ENCODE data around the gene CACNB4. TPM values are rescaled to one million over a fixed set of nuclear protein-coding genes. Genes with fewer than 3 reads are reported as not detected.

Gene CACNB4
- total RNA-seq: 0.93 and 2.0 TPM in 2 replicates

DNA sequence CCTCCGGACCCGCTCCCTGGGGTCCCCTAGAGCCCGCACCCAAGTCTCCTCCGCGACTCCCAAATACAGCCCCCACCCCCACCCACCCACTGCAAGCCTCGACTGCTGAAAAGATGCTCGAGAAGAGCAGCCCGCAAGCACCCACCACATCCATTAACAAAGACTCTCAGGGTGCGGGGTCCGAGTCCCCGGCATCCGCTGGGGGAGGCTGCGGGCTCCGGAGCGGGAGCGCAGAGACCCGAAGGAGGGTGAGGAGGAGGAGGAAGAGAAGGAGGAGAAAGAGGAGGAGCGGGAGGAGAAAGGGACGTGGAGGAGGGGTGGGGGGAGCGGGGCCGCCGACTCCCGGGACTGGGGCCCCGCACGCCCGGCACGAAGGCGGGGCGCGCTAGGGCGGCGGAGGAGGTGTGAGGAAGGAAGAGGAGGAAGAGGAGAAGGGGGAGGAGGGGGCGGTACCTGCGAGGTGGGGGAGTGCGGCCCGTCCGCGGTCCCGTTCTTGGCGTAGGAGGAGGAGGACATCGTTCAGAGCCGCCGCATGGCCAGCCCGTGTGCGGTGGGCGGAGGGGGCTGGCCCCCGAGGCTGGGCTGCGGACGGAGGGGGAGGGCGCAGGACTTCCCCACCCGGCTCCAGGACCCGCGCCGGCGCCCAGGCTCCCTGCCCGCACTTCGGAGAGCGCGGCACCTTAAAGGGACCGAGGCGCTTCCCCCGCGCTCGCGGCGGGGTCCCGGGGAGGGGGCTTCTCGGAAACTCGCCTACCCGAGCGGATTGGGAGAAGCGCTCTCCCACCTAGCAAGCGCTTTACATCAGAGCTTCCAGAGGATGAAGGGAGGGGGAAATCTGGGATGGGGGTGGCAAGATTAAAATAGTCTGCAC lies at the start of gene CACNB4:
Gene CACNB4, minus strand, starts transcription at position 549 of the 871 bp plus-strand sequence.

DNA sequence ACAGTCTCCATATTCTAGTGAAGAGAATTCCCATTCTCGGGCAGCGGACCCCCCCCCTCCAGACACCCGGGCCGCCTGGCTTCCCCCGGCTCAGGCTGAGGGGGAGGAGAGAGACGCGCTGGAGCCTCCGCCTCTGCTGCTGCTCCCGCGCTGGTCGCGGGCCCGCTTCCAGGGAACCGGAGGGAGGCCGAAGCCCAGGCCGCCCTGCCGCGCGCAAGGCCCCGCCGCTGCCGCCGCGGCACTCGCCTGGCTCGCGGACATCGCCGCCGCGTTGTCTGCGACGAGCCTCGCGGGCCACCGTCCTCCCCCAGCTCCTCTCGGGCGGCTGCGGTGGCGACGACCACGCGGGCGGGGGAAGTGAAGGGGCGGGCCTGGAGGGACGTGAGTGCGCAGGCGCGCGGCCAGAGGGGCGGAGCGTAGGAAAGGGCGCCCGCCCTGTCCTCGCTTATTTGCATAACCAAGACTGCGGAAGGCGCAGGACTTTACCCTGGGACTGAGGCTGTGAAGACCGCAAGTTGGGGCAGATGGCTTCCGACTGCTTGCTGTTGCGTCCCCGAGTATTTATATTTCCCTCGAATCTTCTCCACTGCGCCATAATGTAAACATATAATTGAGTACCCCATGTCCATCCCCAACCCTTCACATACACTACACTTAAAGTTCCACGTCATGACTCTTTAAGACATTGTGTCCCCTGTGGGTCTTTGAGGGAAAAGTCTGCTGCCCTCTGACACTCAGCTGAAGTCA lies 270.5 kb downstream of the CACNB4 start, which contains the start of gene ARL5A:
Gene ARL5A, minus strand, starts transcription at position 279 of the 747 bp plus-strand sequence. Its CDS starts 245 bp downstream, at position 34.

Other genes starting within 250 kb of the CACNB4 start
- gene STAM2, start 76.7 kb upstream of the CACNB4 start, total RNA-seq: 24.2 and 25.3 TPM in 2 replicates
- gene FMNL2, start 236.1 kb upstream of the CACNB4 start, total RNA-seq: 12.4 and 16.5 TPM in 2 replicates